Psoas muscle (tissue), 7 donors: ENCODE measurements around the gene MYH1. TPM values are rescaled to one million over a fixed set of nuclear protein-coding genes. Genes with fewer than 3 reads are reported as not detected.

Experiments
- polyA plus RNA-seq, 3 donors: library from polyadenylated mRNA; stranded (reverse); fragments of 200-250 nt; gene quantifications; one replicate each; pipeline ENCODE4 v1.2.3, GENCODE V29; 2013
- total RNA-seq, 4 donors: library from RNA; stranded (reverse); fragmentation: NEBNext Ultra II Directional in 2 of 4; extraction: Animal tissue kit (Norgen Biotek cat#: 25700) in 2 of 4; gene quantifications; one replicate each; pipeline versions ENCODE4 v1.2.1 to v1.2.4, GENCODE V29; 2021 to 2023
- donor health status: healthy with polysubstance abuse.
- donor health status: DM: no; HTN: no; CAD: no; lungs with moderate emphysema.
- donor health status: Bipolar disorder and iron deficiency.
- donor health status: healthy.
- donor health status: DM: no; HTN: no; CAD: no.
- donor health status: DM: no; HTN: no; CAD: no.
- donor health status: DM: yes; HTN: yes; CAD: no.

The MYH1 gene
- total and polyA plus RNA-seq, 7 donors = 61.5 to 3,329 (median 1,180) TPM

Other genes starting within 250 kb of the MYH1 start
- gene MYH13, start 145.5 kb downstream of the MYH1 start, total RNA-seq = under 1 TPM; 0.07 to 0.11 (median 0.08) TPM
- under 1 TPM; 0.01 to 0.04 (median 0.03) TPM for gene MYH13, start 145.5 kb downstream of the MYH1 start, polyA plus RNA-seq
- 10 to 100 TPM in 1 of 4 donors, 1 to 10 TPM in 2, under 1 TPM in 1; 0.32 to 17.3 (median 5.1) TPM for gene MYH8, start 96.6 kb downstream of the MYH1 start, total RNA-seq
- under 1 TPM; 0.21 to 0.34 (median 0.33) TPM for gene MYH8, start 96.6 kb downstream of the MYH1 start, polyA plus RNA-seq
- under 1 TPM; 0.18 to 0.54 (median 0.37) TPM for gene MYH4, start 49.0 kb downstream of the MYH1 start, total RNA-seq
- under 1 TPM in 2 of 3 donors, not detected in 1; 0.06 to 0.18 TPM for gene MYH4, start 49.0 kb downstream of the MYH1 start, polyA plus RNA-seq
- over 10,000 TPM in 1 of 4 donors, 1,000 to 10,000 TPM in 3; 1,903 to 20,190 (median 5,841) TPM for gene MYH2, start 31.1 kb upstream of the MYH1 start, total RNA-seq
- 100 to 1,000 TPM; 263 to 809 (median 306) TPM for gene MYH2, start 31.1 kb upstream of the MYH1 start, polyA plus RNA-seq
- gene MYH3, start 138.8 kb upstream of the MYH1 start, total RNA-seq = 100 to 1,000 TPM in 1 of 4 donors, 10 to 100 TPM in 1, 1 to 10 TPM in 2; 5.8 to 261 (median 34.6) TPM
- 1 to 10 TPM; 1.9 to 5.4 (median 2.1) TPM for gene MYH3, start 138.8 kb upstream of the MYH1 start, polyA plus RNA-seq
- 10 to 100 TPM; 25.9 to 36.1 (median 27.5) TPM for gene SCO1, start 179.0 kb upstream of the MYH1 start, total RNA-seq
- 10 to 100 TPM; 17.5 to 38.9 (median 28.6) TPM for gene SCO1, start 179.0 kb upstream of the MYH1 start, polyA plus RNA-seq
- gene ADPRM, start 179.1 kb upstream of the MYH1 start, total RNA-seq = 10 to 100 TPM in 2 of 4 donors, 1 to 10 TPM in 2; 8.9 to 15.8 (median 10.6) TPM
- 10 to 100 TPM; 10.6 to 14.6 (median 13.7) TPM for gene ADPRM, start 179.1 kb upstream of the MYH1 start, polyA plus RNA-seq
- 1 to 10 TPM; 4.2 to 8.9 (median 6.5) TPM for gene TMEM220, start 211.5 kb upstream of the MYH1 start, total RNA-seq
- 1 to 10 TPM; 3.4 to 4.9 (median 3.6) TPM for gene TMEM220, start 211.5 kb upstream of the MYH1 start, polyA plus RNA-seq